Neutrophil (primary cell): Measurements from ENCODE around the gene RAB43.

Source experiments
- H3K27ac ChIP-seq: fragments of 200-600 bp; sonication (generic); 2 replicates; pipeline ENCODE4 v1.5.1; 2016; ENCODE audit warnings: mild to moderate bottlenecking, moderate library complexity
- H3K27me3 ChIP-seq: fragments of 200-600 bp; sonication (generic); 2 replicates; pipeline ENCODE4 v1.6.0; 2016; ENCODE audit warnings: mild to moderate bottlenecking
- H3K36me3 ChIP-seq: fragments of 200-600 bp; sonication (generic); 2 replicates; pipeline ENCODE4 v1.5.1; 2017
- H3K4me1 ChIP-seq, 2 experiments: fragments of 200-600 bp in 1 of 2; sonication (generic) in 1 of 2; 1 replicate in 1 of 2; 2 replicates in 1 of 2; pipeline versions ENCODE4 v1.5.1 to v1.6.1; 2013 to 2016; ENCODE audit warnings: low read depth in 1 of 2, low read length in 1 of 2, mild to moderate bottlenecking in 1 of 2, moderate library complexity in 1 of 2; ENCODE audit not compliant: control insufficient read depth in 1 of 2, insufficient read depth in 1 of 2
- H3K4me3 ChIP-seq, 2 experiments: fragments of 200-600 bp in 1 of 2; sonication (generic) in 1 of 2; 1 replicate in 1 of 2; 2 replicates in 1 of 2; pipeline ENCODE4 v1.5.1; 2013 to 2016; ENCODE audit warnings: low read depth in 1 of 2, low read length in 1 of 2, mild to moderate bottlenecking in 1 of 2, moderate library complexity in 1 of 2
- H3K9me3 ChIP-seq: fragments of 200-600 bp; sonication (generic); 2 replicates; pipeline ENCODE4 v1.5.1; 2016
- TF ChIP-seq, protein P1 (sequence below): fragments of 200-600 bp; sonication (generic); IDR thresholded peaks from 2 replicates; pipeline ENCODE4 v1.5.1; 2016; ENCODE audit warnings: antibody characterized with exemption

Gene RAB43

DNA sequence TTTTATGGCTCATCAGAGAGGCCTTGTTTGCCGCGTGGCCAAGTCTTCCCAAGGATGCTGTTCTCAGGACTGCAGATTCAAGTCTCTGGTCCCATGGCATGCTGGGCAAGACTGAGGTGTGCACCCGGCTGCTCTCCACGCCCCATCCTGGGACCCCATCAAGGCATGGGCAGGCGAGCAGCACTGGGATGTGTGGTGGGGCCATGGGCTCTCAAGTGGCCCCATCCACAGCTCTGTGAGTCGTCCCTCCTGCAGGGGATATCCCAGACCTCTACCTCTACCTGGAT is 74.1 kb downstream of the RAB43 start:
- H3K27me3 ChIP-seq: peaks cover 59% of the 10 kb centered on the region
- no peak overlapping the region for H3K4me3 ChIP-seq
- no peaks in the 10 kb centered on the region for H3K36me3 ChIP-seq
- H3K27ac ChIP-seq: no peak overlapping the region
- H3K4me1 ChIP-seq: peaks cover 10% of the 10 kb centered on the region in 2 experiments
- no peaks in the 10 kb centered on the region for H3K9me3 ChIP-seq
- TF ChIP-seq, protein P1, sequence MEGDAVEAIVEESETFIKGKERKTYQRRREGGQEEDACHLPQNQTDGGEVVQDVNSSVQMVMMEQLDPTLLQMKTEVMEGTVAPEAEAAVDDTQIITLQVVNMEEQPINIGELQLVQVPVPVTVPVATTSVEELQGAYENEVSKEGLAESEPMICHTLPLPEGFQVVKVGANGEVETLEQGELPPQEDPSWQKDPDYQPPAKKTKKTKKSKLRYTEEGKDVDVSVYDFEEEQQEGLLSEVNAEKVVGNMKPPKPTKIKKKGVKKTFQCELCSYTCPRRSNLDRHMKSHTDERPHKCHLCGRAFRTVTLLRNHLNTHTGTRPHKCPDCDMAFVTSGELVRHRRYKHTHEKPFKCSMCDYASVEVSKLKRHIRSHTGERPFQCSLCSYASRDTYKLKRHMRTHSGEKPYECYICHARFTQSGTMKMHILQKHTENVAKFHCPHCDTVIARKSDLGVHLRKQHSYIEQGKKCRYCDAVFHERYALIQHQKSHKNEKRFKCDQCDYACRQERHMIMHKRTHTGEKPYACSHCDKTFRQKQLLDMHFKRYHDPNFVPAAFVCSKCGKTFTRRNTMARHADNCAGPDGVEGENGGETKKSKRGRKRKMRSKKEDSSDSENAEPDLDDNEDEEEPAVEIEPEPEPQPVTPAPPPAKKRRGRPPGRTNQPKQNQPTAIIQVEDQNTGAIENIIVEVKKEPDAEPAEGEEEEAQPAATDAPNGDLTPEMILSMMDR: no peak

DNA sequence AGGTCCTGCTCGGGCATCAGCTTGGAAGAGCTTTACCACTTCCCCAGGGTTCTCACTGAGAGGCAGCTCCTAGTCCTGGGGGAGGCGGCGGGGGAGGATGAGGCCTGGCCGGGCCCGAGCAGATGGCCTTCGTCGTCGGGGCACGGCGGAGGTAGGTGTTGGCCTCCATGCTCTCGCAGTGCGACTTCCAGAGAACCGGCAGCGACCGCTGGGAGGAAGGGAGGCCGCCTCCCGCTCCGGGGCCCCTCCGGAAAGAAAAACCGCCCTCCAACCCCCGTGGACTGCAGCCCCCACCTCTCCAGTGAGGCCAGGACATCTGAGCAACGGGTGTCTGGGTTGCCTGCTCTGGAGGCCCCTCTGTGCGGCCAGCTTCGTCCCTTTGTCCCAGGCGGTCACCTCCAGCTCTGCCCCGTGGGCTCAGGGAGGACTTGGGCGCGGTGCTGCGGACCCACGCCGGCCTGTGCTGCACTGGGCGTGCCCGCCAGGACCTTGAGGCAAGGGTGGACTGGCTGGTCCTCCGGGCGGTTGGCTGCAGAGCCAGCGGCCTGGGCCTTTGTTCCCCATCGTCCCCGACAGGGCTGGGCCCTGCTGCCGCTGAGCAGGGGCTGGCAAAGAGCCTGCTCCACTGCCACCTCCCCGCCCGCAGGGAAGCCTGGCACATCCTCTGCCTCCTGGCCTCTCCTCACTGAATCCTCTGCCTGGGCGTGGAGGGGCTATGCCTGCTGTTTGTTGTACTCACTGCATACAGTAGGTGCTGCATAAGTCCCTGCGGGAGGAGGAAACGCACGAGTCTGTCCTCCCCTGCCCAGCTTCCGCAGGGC is 74.7 kb downstream of the RAB43 start:
- no peak overlapping the region for H3K27ac ChIP-seq
- H3K4me3 ChIP-seq: no peak overlapping the region

GRCh38 chr3:129046037-129046731 is 75.4 kb downstream of the RAB43 start:
- H3K4me3 ChIP-seq: peak overlapping the region; percentile 20 to 25

More for the DNA sequence above, 74.7 kb downstream of the RAB43 start:
- Histone ChIP-seq H3K9me3 (no peaks in the 10 kb centered on the region), H3K4me1 (peaks cover 10% of the 10 kb centered on the region in 2 experiments), H3K36me3 (no peaks in the 10 kb centered on the region), H3K27me3 (peaks cover 64% of the 10 kb centered on the region)
- TF ChIP-seq, protein P1: no peak

GRCh38 chr3:129045675-129046036 is 75.9 kb downstream of the RAB43 start:
- H3K36me3 ChIP-seq: no peaks in the 10 kb centered on the region
- TF ChIP-seq, protein P1: no peak
- peaks cover 10% of the 10 kb centered on the region in 2 experiments for H3K4me1 ChIP-seq
- no peaks in the 10 kb centered on the region for H3K9me3 ChIP-seq
- peak overlapping the region; percentile 20 to 25 for H3K4me3 ChIP-seq
- H3K27me3 ChIP-seq: peaks cover 67% of the 10 kb centered on the region
- no peak overlapping the region for H3K27ac ChIP-seq

More at GRCh38 chr3:129046037-129046731, 75.4 kb downstream of the RAB43 start:
- peaks cover 10% of the 10 kb centered on the region in 2 experiments for H3K4me1 ChIP-seq
- H3K9me3 ChIP-seq: no peaks in the 10 kb centered on the region
- TF ChIP-seq, protein P1: no peak
- peaks cover 67% of the 10 kb centered on the region for H3K27me3 ChIP-seq
- no peaks in the 10 kb centered on the region for H3K36me3 ChIP-seq
- H3K27ac ChIP-seq: no peak overlapping the region

DNA sequence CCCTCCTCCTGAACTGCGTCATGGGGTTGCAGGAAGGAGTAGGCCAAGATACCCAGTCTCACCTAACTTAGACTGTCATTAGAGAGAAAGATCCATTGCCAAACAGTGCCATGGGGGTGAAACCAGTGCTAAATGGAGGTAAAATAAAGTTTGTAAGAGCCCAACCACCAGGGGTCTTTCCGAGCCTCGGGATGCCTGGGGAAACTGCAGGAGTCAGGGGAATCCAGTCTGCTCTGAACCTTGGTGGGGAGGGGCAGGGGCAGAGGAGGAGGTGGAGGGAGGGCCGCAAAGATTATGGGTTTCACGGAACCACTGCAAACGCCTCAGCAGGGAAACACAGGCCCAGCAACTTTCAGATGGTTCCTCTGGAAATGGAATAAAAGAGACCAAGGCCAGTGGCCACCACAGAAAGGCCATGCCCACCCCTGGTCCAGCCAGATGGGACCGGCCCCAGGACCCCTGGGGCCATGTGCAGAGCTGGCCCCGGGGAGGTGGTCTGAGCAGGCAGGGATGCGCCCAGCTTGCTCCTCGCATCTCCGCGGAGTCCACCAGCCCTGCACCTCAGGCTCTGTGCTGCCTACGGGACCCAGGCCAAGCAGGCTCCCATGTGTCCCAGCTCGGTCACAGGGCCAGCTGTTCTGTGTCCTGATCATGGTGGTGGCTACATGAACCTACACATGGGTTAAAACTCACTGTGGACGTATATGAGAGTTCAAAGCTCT is 80.9 kb downstream of the RAB43 start:
- Histone ChIP-seq H3K4me1 (peaks cover 4% of the 10 kb centered on the region in 2 experiments), H3K27me3 (peaks cover 54% of the 10 kb centered on the region), H3K36me3 (no peaks in the 10 kb centered on the region), H3K4me3 (no peak overlapping the region), H3K27ac (no peak overlapping the region), H3K9me3 (no peaks in the 10 kb centered on the region)
- TF ChIP-seq, protein P1: no peak
